ENCODE measurements around the gene PRDM8.
"Not testable (repeated sequence)": the region's sequence is repeated elsewhere in the genome, so short reads cannot be mapped to it uniquely, and the experiment has no call there.

Gene PRDM8

DNA sequence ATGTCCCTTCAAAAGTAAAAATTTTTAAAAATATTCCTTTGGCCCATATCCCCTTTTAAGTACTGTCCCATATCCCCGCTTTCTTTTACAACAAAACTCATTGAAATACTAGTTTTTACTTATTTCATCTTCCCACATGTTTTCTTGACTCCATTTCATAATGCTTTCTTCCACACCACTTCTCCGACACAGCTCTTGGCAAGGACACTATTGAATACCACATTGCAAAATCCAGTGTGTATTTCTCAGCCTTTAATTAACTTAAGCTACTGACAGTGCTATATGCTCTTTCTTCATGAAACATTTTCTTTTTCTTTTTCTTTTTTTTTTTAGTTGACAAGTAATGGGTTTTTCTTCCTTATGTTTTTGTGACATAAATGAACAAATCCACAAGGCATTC is 28.8 kb downstream of the PRDM8 start:
- no peak for DNase-seq (ENCODE audit: low read depth in 2 of 2)

DNA sequence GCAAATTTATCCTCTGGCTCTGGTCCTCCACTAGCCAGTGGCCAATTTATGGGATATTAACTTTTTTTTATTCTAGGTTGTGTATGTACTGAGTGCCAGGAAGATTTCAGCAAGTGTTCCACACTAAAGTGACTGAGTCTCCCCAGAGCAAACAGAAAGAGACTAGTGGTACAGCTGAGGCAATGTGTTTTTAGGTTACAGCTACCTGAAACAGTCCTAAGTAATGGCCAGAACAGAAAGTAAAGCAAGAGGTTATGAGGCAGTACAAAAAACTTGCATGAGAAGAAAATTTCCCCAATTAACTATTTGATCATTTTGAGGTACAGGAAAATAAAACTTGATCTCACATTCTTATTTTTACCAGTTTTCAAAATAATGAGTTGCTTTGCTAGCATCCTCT is 31.2 kb downstream of the PRDM8 start:
- DNase-seq (ENCODE audit: low read depth in 2 of 2) = no peak

DNA sequence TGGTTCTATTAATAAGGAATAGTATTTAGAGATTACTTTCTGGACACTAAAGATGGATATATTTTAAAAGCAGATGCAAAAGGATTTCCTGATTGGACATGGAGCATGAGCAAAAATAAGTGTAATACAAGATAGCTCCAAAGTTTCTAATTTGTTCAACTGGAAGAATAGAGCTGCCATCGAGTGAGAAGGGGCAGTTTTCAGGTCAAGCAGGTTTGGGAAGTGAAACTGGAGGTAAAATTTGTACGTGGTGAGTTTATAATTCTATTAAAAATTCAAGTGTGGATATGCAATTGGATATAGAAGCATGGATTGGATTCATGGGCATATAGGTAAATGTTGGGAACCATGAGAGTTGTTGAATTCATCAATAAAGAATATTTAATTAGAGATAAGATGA is 31.8 kb downstream of the PRDM8 start:
- DNase-seq (ENCODE audit: low read depth in 2 of 2) = no peak

DNA sequence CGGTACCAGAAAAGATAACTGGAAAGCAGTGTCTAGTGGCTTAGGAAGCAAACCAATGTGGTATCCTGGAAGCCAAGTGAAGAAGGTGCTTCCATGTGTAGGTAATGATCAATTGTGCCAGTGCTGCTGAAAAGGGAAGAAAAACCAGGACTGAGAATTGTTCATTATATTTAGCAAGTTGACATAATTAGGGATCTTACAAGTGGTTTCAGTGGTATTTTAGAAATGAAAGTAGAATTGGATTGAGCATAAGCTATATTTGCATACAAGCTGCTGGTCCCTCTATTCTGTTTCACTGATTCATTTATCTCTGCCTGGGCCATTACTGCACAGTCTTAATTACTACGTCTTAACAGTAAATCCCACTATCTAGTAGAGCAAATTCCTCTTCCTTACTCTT is 32.3 kb downstream of the PRDM8 start:
- no peak for DNase-seq (ENCODE audit: low read depth in 2 of 2)

DNA sequence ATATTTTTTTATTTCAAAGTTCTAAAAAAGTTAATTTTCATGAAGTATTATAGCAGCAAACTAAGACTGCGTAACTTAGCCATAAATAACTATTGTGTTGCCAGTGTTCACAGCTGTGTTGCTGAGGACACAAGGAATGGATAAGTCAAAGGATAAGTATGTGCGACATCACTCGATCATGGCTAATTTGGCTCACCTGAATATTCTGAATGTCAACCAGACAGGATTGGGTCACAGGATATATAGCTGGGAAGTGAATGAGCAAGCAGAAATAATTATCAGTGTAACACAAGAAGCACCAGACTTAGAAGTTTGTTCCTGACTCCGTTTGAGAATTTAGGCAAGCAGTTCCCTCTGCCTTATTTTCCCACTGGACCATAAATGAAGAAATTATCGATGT is 33.9 kb downstream of the PRDM8 start:
- no peak for DNase-seq (ENCODE audit: low read depth in 2 of 2)

DNA sequence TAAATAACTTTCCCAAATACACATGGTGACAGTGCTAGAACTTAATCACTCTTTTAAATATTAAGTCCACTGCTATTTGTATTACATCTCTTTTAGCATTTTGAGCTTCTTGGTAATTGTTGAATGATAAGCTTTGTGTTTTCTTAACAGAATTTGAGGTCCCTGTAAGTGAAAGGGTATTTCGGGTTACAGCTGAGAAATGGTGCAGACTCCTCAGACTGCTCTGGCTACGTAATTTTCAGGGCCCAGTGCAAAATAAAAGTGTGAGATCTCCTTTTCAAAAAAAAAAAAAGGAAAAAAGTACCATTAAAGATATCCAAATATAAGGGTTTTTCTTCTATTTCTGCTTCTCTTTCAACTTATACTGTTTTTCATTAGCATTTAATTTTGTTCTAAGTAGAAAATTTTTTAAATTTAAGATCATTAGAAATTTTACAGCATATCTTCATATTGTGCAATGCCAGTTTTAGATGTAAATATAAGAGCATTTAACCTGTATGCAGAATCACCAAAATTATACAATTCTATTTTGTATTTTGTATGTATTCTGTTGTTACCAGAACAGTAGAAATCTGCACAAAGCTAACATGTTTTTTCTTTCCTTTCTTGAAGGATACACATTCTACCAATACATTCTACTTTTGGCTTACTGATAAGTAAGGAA is 35.5 kb downstream of the PRDM8 start:
- no peak for DNase-seq (ENCODE audit: low read depth in 2 of 2)

DNA sequence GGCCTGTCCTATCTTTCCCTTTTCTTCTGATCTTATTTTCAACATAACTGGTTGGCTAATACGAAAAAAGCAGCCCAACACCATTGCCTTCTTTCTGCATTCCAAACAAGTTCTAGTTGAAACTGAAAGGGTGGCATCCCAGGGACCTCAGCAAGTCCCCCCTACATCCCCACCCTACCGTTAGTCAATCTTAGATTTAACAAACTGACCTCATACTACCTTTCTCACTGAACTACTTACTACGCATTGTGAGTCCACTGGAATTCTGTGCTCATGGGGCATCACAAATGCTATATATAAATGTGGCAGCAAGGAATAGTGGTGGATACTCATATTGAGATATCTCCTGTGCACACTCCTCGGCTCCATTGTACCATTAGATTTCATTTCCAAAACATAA is 36.1 kb downstream of the PRDM8 start:
- DNase-seq (ENCODE audit: low read depth in 2 of 2) = no peak

DNA sequence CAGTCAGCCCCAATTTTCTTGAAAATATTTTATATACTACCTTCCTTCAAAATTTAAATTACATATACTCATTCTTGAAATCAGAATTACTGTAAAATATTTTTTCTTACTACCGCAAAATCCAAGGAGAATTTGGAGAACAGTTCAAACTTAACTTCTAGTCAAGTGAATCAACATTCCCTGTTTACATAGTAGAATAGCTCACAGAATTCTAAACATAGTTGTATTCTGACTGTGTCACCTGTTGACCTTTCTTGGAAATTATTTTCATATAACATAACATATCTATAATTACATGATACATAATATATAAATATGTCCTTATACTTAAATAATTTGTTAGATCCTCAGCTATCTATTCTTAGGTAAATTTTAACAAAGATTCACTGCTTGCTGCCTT is 38.1 kb downstream of the PRDM8 start:
- no peak for DNase-seq (ENCODE audit: low read depth in 2 of 2)

DNA sequence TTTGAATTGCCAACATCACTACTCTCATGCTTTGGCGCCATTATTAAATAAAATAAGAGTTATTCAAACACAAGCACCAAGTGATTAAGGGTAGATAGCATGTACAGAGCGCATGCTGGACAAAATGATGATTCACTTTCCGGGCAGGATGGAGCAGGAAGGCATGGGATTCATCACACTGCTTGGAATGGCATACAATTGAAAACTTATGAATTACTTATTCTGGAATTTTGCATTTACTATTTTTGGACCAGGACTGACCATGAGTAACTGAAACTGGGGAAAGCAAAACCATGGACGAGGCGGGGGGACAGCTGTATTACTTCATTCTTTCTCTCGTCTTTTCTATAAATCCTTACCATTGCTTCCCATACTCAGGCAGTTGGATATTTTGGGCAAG is 40.7 kb downstream of the PRDM8 start:
- DNase-seq (ENCODE audit: low read depth in 2 of 2) = no peak

DNA sequence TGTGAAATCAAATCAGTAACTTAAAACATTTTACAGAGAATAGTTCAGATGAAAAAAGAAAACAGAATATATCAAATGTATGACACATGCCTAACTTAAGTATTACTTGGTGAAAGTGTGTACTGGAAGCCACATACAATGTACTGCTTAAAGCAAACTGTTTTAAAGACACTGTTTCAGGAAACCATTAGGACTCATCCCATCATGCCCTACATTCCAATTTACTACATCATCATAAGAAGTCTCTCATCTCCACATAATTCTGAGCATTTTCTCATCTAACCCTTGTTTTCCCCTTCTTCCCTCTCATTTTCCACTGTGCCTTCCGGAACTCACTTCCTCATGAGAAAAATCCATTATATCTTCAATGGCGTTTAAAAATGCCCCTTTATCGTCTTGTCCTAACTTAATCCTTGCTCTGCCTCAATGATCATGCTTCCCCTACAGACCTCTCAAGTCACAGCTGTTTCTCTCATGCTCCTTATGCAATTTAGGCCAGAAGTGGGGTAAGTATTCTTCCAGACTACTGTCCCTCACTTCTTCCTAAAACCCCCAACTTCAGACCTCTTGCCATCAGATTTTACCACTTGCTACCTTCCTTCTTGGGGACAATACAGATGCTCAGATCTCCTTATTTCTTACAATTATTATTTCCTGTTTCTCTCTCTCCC is 42.3 kb downstream of the PRDM8 start:
- DNase-seq (ENCODE audit: low read depth in 2 of 2) = no peak

DNA sequence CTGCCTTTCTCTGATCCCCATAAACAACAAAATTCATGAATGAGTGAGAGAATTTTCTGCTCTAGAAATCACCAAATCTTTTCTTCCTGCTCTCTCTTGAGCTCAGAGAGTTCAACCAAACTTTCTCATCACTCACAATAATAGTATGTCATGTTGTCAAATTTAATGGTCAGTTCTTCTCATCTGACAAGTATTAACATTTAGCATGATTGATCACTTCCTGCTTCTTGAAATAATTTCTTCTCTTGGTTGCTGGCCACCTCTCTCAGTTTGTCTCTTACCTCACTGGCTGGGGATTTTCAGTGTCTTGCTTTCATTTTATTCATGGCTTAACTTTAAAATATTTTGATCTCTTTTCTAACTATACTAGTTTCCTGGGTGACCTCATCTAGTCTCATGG is 43.7 kb downstream of the PRDM8 start:
- DNase-seq (ENCODE audit: low read depth in 2 of 2) = no peak

DNA sequence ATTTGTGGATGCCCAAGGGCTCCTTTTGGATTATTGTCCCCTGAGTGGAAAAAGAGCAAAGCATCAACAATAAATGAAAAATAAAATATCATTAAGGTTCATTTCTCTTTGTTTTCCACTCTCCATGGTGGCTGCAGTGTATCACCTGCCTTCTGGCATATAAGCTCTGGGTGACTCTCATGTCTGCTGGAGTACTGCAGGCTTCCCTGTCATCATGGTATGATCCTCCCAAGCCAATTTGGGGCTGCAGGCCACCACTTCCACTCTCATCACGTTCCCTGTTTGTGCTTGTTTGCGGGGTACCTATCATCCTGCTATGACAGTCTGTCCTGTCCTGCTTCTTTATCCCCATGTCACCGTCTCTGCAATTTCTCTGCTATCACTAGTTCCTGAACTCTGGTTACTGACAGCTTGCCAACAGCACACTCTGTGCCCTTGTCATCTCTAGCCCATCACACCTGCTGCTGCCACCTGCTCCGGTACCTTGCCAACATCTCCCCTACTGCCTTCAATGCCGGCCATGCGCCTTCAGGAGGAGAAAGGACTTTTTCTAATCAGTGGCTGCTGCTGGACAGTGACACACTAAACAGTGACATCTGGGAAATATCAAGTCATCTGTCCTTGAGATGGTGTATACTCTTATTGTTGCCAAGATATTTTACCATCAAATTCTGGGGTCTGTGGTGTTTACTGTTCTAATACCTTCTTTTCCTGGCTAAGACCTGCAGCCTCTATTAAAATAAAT is 46.1 kb downstream of the PRDM8 start:
- no peak for DNase-seq (ENCODE audit: low read depth in 2 of 2)

DNA sequence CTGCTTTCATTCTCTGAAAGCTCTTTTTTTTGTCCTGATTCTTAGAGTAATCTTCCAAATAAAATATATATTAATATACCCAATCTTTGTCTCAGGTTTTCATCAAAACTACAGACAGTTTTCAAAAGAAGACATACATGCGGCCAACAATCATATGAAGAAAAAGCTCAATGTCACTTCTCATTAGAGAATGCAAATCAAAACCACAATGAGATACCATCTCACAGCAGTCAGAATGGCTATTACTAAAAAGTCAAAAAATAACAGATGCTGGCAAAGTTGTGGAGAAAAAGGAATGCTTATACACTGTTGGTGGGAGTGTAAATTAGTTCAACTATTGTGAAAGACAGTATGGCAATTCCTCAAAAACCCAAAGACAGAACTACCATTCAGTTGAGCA is 50.2 kb downstream of the PRDM8 start:
- not testable (repeated sequence) for DNase-seq (ENCODE audit: low read depth in 2 of 2)

DNA sequence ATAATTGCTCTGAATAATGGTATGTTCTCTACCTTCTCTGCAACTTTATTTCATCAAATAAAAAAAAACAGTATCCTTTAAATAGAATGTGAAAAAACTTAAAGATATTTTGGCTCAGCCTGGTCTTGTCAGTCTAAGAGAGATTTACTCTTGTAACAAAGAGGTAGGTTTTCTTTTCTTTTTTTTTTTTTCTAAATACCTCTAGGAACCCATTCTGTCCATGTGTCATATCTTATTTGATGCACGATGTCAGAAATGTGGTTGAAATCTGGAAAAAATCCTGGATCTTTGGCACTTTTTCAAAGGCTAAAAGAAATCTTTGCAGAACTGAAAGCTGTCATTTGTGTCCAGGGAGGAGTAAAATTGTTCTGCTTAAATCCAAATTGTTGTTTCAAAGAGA is 51.8 kb downstream of the PRDM8 start:
- DNase-seq (ENCODE audit: low read depth in 2 of 2) = no peak

DNA sequence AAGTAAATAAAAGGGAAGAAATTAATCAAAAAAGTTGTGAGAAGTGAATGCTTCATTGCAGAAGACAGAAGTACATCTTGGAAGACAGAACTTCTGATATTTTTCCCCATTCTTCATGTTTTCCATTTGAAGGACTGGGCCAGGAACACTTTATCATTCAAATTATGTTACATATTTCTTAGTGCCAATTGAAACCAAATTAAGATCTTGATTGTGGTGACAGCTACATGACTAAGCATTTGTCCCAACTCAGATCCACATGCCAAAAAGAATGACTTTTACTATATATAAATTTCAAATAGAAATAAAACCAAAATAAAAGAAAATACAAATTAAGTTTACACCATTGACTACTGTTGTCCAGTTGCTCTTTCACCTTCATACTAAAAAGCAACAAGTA is 55.1 kb downstream of the PRDM8 start:
- no peak for DNase-seq (ENCODE audit: low read depth in 2 of 2)

DNA sequence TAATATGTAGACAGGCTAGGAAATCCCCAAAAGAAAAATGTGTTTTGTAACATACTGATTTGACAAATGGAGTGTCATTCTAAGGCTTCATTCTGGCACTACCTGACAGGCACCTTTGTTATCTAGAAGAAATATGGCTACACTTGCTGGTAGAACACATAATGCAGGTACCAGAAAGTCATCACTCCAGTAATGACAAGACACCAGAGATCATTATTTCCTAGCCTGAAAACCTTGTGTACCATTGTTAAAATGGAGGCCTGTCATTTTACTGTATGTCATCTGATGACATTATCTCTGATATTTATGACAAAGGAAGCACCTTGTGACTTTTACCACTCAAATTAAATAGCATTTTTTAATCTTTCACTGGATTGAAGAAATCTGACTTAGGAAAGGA is 55.6 kb downstream of the PRDM8 start:
- no peak for DNase-seq (ENCODE audit: low read depth in 2 of 2)

DNA sequence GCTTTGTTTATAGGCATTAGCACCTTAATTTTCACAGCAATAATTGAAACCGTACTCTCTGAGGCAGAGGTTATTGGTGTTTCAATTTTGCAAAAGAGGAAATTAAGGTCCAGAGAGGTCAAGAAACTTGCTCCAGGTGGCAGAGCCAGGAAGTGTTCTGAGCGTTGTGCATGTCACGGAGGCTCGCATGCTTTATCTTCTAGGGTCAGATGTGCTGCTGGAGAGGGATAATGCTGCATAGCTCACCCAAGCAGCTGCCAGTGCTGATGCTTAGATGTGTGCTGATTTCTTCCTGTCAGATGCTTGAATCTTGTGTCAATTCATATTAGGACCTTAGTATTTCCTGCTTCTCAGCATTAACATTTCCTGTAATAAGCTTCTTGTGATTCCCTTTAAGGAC is 56.2 kb downstream of the PRDM8 start:
- DNase-seq (ENCODE audit: low read depth in 2 of 2) = no peak
